GM23338 (cell line): ENCODE measurements around the gene CACNA2D2. TPM values are rescaled to one million over a fixed set of nuclear protein-coding genes. Genes with fewer than 3 reads are reported as not detected.

Source experiments
- ATAC-seq: fragments of 200-7000 bp; cut with Tn5 transposase; 3 replicates; pipeline ENCODE4 v1.9.1; 2020
- DNase-seq: peaks from one replicate; pipeline ENCODE4 v3.0.0-alpha.2; 2015; ENCODE audit warnings: low spot score
- H2AFZ ChIP-seq: fragments of 200-600 bp; sonication (generic); 2 replicates; pipeline ENCODE4 v1.8.0; 2016; ENCODE audit warnings: antibody characterized with exemption, mild to moderate bottlenecking, moderate library complexity
- H3F3A ChIP-seq: fragments of 200-600 bp; sonication (generic); replicated peaks from 2 replicates; pipeline ENCODE4 v1.8.0; 2017; ENCODE audit warnings: antibody characterized with exemption, mixed run types, low read depth
- H3K27ac ChIP-seq: fragments of 200-600 bp; sonication (generic); 2 replicates; pipeline ENCODE4 v1.6.1; 2016; ENCODE audit warnings: low read depth
- H3K27me3 ChIP-seq: fragments of 200-600 bp; sonication (generic); 2 replicates; pipeline ENCODE4 v1.8.0; 2016; ENCODE audit warnings: mild to moderate bottlenecking, mixed run types, moderate library complexity; ENCODE audit not compliant: insufficient read depth
- H3K36me3 ChIP-seq: fragments of 200-600 bp; sonication (generic); 2 replicates; pipeline ENCODE4 v1.8.0; 2016; ENCODE audit warnings: mild to moderate bottlenecking; ENCODE audit not compliant: insufficient read depth
- H3K4me1 ChIP-seq: fragments of 200-600 bp; sonication (generic); 2 replicates; pipeline ENCODE4 v1.8.0; 2016; ENCODE audit warnings: mild to moderate bottlenecking, moderate library complexity; ENCODE audit not compliant: insufficient read depth
- H3K4me2 ChIP-seq: fragments of 200-600 bp; sonication (generic); 2 replicates; pipeline ENCODE4 v1.7.1; 2017; ENCODE audit warnings: mixed run types
- H3K4me3 ChIP-seq: fragments of 200-600 bp; sonication (generic); 2 replicates; pipeline ENCODE4 v1.6.1; 2016; ENCODE audit warnings: mixed run types
- H3K79me2 ChIP-seq: fragments of 200-600 bp; sonication (generic); replicated peaks from 2 replicates; pipeline ENCODE4 v1.8.0; 2017; ENCODE audit warnings: mild to moderate bottlenecking; ENCODE audit not compliant: insufficient read depth
- H3K9me2 ChIP-seq: fragments of 200-600 bp; sonication (generic); 2 replicates; pipeline ENCODE4 v1.8.0; 2017; ENCODE audit not compliant: insufficient read depth
- H4K20me1 ChIP-seq: fragments of 200-600 bp; sonication (generic); replicated peaks from 2 replicates; pipeline ENCODE4 v1.8.0; 2017; ENCODE audit warnings: mild to moderate bottlenecking; ENCODE audit not compliant: insufficient read depth
- H3K27ac Mint-ChIP-seq: 2 replicates; pipeline ENCODE4 v1.8.0; 2020; ENCODE audit warnings: inconsistent platforms, mild to moderate bottlenecking, moderate library complexity, mixed read lengths
- H3K27me3 Mint-ChIP-seq: 3 replicates; pipeline ENCODE4 v1.8.0; 2022; ENCODE audit warnings: low read depth, mild to moderate bottlenecking, moderate library complexity, mixed read lengths, inconsistent platforms; ENCODE audit not compliant: insufficient read depth, poor library complexity
- H3K36me3 Mint-ChIP-seq: 3 replicates; pipeline ENCODE4 v1.8.0; 2021; ENCODE audit warnings: low read depth, mild to moderate bottlenecking, inconsistent platforms, moderate library complexity, mixed read lengths
- H3K4me1 Mint-ChIP-seq: 3 replicates; pipeline ENCODE4 v1.8.0; 2020; ENCODE audit warnings: mild to moderate bottlenecking, inconsistent platforms, mixed read lengths
- H3K4me3 Mint-ChIP-seq: 3 replicates; pipeline ENCODE4 v1.8.0; 2021; ENCODE audit warnings: moderate library complexity, mild to moderate bottlenecking, inconsistent platforms, mixed read lengths
- H3K9me3 Mint-ChIP-seq: 3 replicates; pipeline ENCODE4 v1.8.0; 2020; ENCODE audit warnings: moderate library complexity, mild to moderate bottlenecking, inconsistent platforms, mixed read lengths
- CREB1 ChIP-seq: fragments of 250-450 bp; sonication (Bioruptor Pico); IDR thresholded peaks from 2 replicates; pipeline ENCODE4 v1.5.0; 2020; ENCODE audit warnings: low read depth, mild to moderate bottlenecking, moderate library complexity
- CTCF ChIP-seq, 2 experiments: fragments of 200-600 bp in 1 of 2; sonication (generic) in 1 of 2; conservative IDR thresholded peaks; 2 replicates each; pipeline versions ENCODE4 v1.5.1 to v1.6.1; 2016 to 2017; ENCODE audit warnings: antibody characterized with exemption in 2 of 2, low read depth in 2 of 2, mild to moderate bottlenecking in 2 of 2, moderate library complexity in 1 of 2
- ETS1 ChIP-seq: IDR thresholded peaks from 2 replicates; pipeline ENCODE4 v1.6.1; 2016; ENCODE audit warnings: antibody characterized with exemption
- EZH2 ChIP-seq: fragments of 200-600 bp; sonication (generic); IDR thresholded peaks from one replicate; pipeline ENCODE4 v1.8.0; 2017; ENCODE audit warnings: antibody characterized with exemption, mild to moderate bottlenecking, low read depth; ENCODE audit not compliant: unreplicated experiment
- EZH2phosphoT487 ChIP-seq: fragments of 200-600 bp; sonication (generic); IDR thresholded peaks from one replicate; pipeline ENCODE4 v1.8.1; 2018; ENCODE audit warnings: antibody characterized with exemption; ENCODE audit not compliant: unreplicated experiment
- NANOG ChIP-seq: IDR thresholded peaks from 2 replicates; pipeline ENCODE4 v1.6.1; 2016; ENCODE audit warnings: antibody characterized with exemption, borderline replicate concordance
- REST ChIP-seq: IDR thresholded peaks from one replicate; pipeline ENCODE4 v1.6.1; 2018; ENCODE audit warnings: antibody characterized with exemption; ENCODE audit not compliant: unreplicated experiment
- STAT1 ChIP-seq: IDR thresholded peaks from one replicate; pipeline ENCODE4 v1.6.1; 2016; ENCODE audit warnings: antibody characterized with exemption; ENCODE audit not compliant: unreplicated experiment
- ZNF114 ChIP-seq: fragments of 250-450 bp; sonication (Bioruptor Pico); IDR thresholded peaks from 2 replicates; pipeline ENCODE4 v1.5.0; 2020; ENCODE audit warnings: mild to moderate bottlenecking, moderate library complexity
- ZNF331 ChIP-seq: fragments of 250-450 bp; sonication (Bioruptor Pico); IDR thresholded peaks from 2 replicates; pipeline ENCODE4 v1.5.0; 2020; ENCODE audit warnings: low read depth, mild to moderate bottlenecking, moderate library complexity
- polyA plus RNA-seq: library from polyadenylated mRNA; unstranded; fragments of >200 nt; fragmentation: Nextera tagmentation; extraction: Ambion mirVana; gene quantifications from 2 replicates; pipeline ENCODE4 v1.2.1, GENCODE V29; 2016
- total RNA-seq: library from RNA; depleted of rRNA; stranded (reverse); fragments of >200 nt; shearing (Covaris generic); gene quantifications from 2 replicates; pipeline ENCODE4 v1.2.3, GENCODE V29; 2014

The CACNA2D2 gene
- total and polyA plus RNA-seq, 2 experiments from 2014 or later, result 4.7 to 11.4 TPM

- Mint-ChIP-seq H3K4me3 (no peak overlapping the region), H3K4me1 (peaks cover 13% of the 10 kb centered on the region), H3K27me3 (peaks cover 16% of the 10 kb centered on the region), H3K36me3 (no peaks in the 10 kb centered on the region), H3K27ac (no peak overlapping the region), H3K9me3 (no peaks in the 10 kb centered on the region)
- Histone ChIP-seq H3K79me2 (no peaks in the 10 kb centered on the region), H3K4me3 (no peak overlapping the region), H3K27me3 (no peaks in the 10 kb centered on the region), H3K36me3 (no peaks in the 10 kb centered on the region), H3K27ac (no peak overlapping the region), H3K9me2 (no peaks in the 10 kb centered on the region), H3F3A (no peaks in the 10 kb centered on the region), H4K20me1 (no peaks in the 10 kb centered on the region), H2AFZ (no peak overlapping the region), H3K4me1 (no peaks in the 10 kb centered on the region), H3K4me2 (no peak overlapping the region)
- DNase-seq (no peak), ATAC-seq (no peak)
- no peak for TF ChIP-seq ETS1
Observed at GRCh38 chr3:50472958-50473357, 30.5 kb downstream of the CACNA2D2 start.

- H3K4me1 ChIP-seq, result no peaks in the 10 kb centered on the region
- TF ChIP-seq ZNF331 (no peak), ETS1 (no peak), EZH2 (no peak), CTCF (conservative IDR thresholded peaks at IDR 0.05; ENCODE audit: low read depth in 2 of 2) (no peak), CREB1 (CRISPR knock-in tag) (no peak), ZNF114 (CRISPR knock-in tag) (no peak), NANOG (no peak), EZH2phosphoT487 (no peak), STAT1 (no peak), REST (no peak)
Observed at GRCh38 chr3:50470658-50471057, 32.8 kb downstream of the CACNA2D2 start.

More at GRCh38 chr3:50470658-50471057, 32.8 kb downstream of the CACNA2D2 start:
- H3F3A ChIP-seq, result no peaks in the 10 kb centered on the region
- no peak overlapping the region for H3K4me3 Mint-ChIP-seq
- H3K4me3 ChIP-seq, result no peak overlapping the region
- H2AFZ ChIP-seq, result no peak overlapping the region
- H3K9me3 Mint-ChIP-seq, result no peaks in the 10 kb centered on the region
- no peaks in the 10 kb centered on the region for H3K79me2 ChIP-seq
- H3K27me3 ChIP-seq, result no peaks in the 10 kb centered on the region
- no peak overlapping the region for H3K27ac Mint-ChIP-seq
- DNase-seq (no peak), ATAC-seq (no peak)
- H3K27ac ChIP-seq, result no peak overlapping the region
- no peak overlapping the region for H3K4me2 ChIP-seq
- H3K27me3 Mint-ChIP-seq, result peaks cover 14% of the 10 kb centered on the region
- no peaks in the 10 kb centered on the region for H3K9me2 ChIP-seq
- H4K20me1 ChIP-seq, result no peaks in the 10 kb centered on the region
- peaks cover 20% of the 10 kb centered on the region for H3K4me1 Mint-ChIP-seq
- no peaks in the 10 kb centered on the region for H3K36me3 ChIP-seq
- H3K36me3 Mint-ChIP-seq, result no peaks in the 10 kb centered on the region
